Adipocyte (in vitro differentiated cells): Measurements from ENCODE around the gene COMMD1.

Experiments used
- DNase-seq: peaks from one replicate; pipeline ENCODE4 v3.0.0-alpha.2; 2015; ENCODE audit warnings: low read depth
- H3K27me3 ChIP-seq: replicated peaks from 2 replicates; pipeline ENCODE4 v1.7.0; 2013; ENCODE audit warnings: mild to moderate bottlenecking, low read length, moderate library complexity; ENCODE audit not compliant: control insufficient read depth, insufficient read depth
- H3K36me3 ChIP-seq: 2 replicates; pipeline ENCODE4 v1.7.0; 2013; ENCODE audit warnings: low read length, mild to moderate bottlenecking, moderate library complexity; ENCODE audit not compliant: control insufficient read depth, insufficient read depth, severe bottlenecking
- H3K4me1 ChIP-seq: 2 replicates; pipeline ENCODE4 v1.7.0; 2013; ENCODE audit warnings: mild to moderate bottlenecking, low read length, moderate library complexity; ENCODE audit not compliant: control insufficient read depth, insufficient read depth
- H3K4me3 ChIP-seq: 2 replicates; pipeline ENCODE4 v1.7.0; 2013; ENCODE audit warnings: mild to moderate bottlenecking, low read length, moderate library complexity
- H3K9ac ChIP-seq: 2 replicates; pipeline ENCODE4 v1.7.0; 2013; ENCODE audit warnings: mild to moderate bottlenecking, low read length, moderate library complexity
- H3K9me3 ChIP-seq: 2 replicates; pipeline ENCODE4 v1.7.0; 2013; ENCODE audit warnings: mild to moderate bottlenecking, low read length, moderate library complexity; ENCODE audit not compliant: control insufficient read depth

COMMD1 gene

GRCh38 chr2:61969376-61969775 is 63.9 kb downstream of the COMMD1 start:
- H3K9me3 ChIP-seq = no peaks in the 10 kb centered on the region
- no peaks in the 10 kb centered on the region for H3K27me3 ChIP-seq
- no peaks in the 10 kb centered on the region for H3K36me3 ChIP-seq
- peaks cover 5% of the 10 kb centered on the region for H3K4me1 ChIP-seq
- H3K9ac ChIP-seq = no peak overlapping the region
- no peak for DNase-seq
- no peak overlapping the region for H3K4me3 ChIP-seq

DNA sequence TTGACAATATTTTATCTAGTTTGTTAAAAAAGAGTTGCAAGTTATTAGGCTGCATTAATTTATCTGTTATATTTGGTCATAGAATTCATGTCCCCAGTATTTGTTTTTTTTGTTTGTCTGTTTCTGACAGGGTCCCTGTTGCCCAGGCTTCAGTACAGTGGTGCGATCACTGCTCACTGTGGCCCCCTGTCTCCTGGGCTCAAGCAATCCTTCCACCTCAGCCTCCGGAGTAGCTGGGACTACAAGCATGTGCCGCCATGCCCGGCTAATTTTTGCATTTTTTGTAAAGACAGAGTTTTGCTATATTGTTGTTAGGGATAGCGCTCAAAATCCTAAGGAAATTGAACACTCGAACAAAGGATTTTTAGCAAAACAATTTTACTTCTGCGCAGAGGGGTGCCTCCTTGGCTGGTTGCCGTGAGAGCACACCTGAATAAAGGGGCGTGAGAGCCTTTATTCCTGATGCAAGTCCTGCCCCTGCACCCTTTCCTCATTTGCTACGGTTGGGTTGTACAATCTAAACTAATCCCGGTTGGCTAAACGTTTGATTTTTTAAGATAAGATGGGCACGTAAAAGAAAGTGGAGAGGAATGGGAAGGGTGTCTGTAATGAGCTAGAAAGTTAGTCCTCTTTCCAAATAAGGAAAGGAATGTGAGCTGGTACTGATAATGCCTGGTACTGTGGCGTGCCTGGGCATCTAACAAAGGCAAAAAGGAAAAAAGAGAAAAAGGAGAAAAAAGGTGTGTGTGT is 65.5 kb downstream of the COMMD1 start:
- DNase-seq = no peak
- Histone ChIP-seq H3K9ac (no peak overlapping the region), H3K36me3 (no peaks in the 10 kb centered on the region), H3K9me3 (no peaks in the 10 kb centered on the region), H3K27me3 (no peaks in the 10 kb centered on the region), H3K4me1 (peaks cover 5% of the 10 kb centered on the region), H3K4me3 (no peak overlapping the region)

GRCh38 chr2:61978522-61978921 is 73.0 kb downstream of the COMMD1 start:
- Histone ChIP-seq H3K4me1 (no peaks in the 10 kb centered on the region), H3K9ac (no peak overlapping the region), H3K9me3 (peaks cover 3% of the 10 kb centered on the region), H3K4me3 (no peak overlapping the region), H3K27me3 (no peaks in the 10 kb centered on the region), H3K36me3 (no peaks in the 10 kb centered on the region)
- no peak for DNase-seq

- H3K36me3 ChIP-seq = no peaks in the 10 kb centered on the region
- no peak for DNase-seq
- peaks cover 3% of the 10 kb centered on the region for H3K9me3 ChIP-seq
- H3K9ac ChIP-seq = no peak overlapping the region
- H3K4me1 ChIP-seq = no peaks in the 10 kb centered on the region
- H3K27me3 ChIP-seq = no peaks in the 10 kb centered on the region
- H3K4me3 ChIP-seq = no peak overlapping the region
These were observed 75.3 kb downstream of the COMMD1 start for GRCh38 chr2:61980758-61981157.

DNA sequence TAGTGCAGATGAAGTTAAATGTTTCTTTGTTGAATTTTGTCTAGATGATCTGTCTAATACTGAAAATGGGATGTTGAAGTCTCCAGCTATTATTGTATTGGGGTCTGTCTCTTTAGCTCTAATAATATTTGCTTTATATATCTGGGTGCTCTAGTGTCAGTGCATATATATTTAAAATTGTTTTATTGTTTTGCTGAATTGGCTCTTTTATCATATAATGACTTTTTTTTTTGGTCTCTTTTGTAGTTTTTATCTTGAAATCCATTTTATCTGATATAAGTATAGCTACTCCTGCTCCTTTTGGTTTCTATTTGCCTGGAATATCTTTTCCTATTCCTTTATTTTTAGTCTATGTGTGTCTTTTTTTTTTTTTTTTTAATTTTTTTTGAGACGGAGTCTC is 79.2 kb downstream of the COMMD1 start:
- H3K9ac ChIP-seq = no peak overlapping the region
- no peak overlapping the region for H3K4me3 ChIP-seq
- H3K9me3 ChIP-seq = peaks cover 3% of the 10 kb centered on the region
- no peaks in the 10 kb centered on the region for H3K36me3 ChIP-seq
- DNase-seq = no peak
- H3K27me3 ChIP-seq = no peaks in the 10 kb centered on the region
- H3K4me1 ChIP-seq = no peaks in the 10 kb centered on the region

- no peak for DNase-seq
- Histone ChIP-seq H3K9me3 (no peaks in the 10 kb centered on the region), H3K4me1 (no peaks in the 10 kb centered on the region), H3K4me3 (no peak overlapping the region), H3K9ac (no peak overlapping the region), H3K36me3 (no peaks in the 10 kb centered on the region), H3K27me3 (no peaks in the 10 kb centered on the region)
These were observed 83.2 kb downstream of the COMMD1 start for GRCh38 chr2:61988462-61989366.

- no peak overlapping the region for H3K9ac ChIP-seq
- H3K36me3 ChIP-seq = no peaks in the 10 kb centered on the region
- no peaks in the 10 kb centered on the region for H3K27me3 ChIP-seq
- no peaks in the 10 kb centered on the region for H3K9me3 ChIP-seq
- DNase-seq = peak; percentile 70
- no peak overlapping the region for H3K4me3 ChIP-seq
- H3K4me1 ChIP-seq = no peaks in the 10 kb centered on the region
These were observed 88.0 kb downstream of the COMMD1 start for GRCh38 chr2:61993422-61994024.

DNA sequence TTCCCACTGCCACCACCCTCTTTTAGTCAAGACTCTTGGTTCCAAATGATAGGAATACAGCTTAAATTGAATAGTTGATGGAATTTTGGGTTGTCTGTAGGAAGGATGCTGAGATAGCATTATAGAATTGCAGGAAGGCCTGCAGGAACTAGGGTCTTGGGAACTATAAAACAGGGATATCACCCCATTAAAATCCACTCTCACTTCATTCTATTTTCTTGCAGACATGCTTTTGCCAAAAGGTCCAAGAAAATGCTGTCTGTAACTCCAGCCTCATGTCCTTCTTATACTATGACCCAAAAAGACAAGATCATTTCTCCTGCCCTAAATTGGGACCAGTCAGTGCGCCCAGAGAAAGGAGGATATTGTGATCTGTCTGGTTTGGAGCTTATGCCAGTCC is 89.1 kb downstream of the COMMD1 start:
- Histone ChIP-seq H3K4me1 (no peaks in the 10 kb centered on the region), H3K36me3 (no peaks in the 10 kb centered on the region), H3K9ac (no peak overlapping the region), H3K4me3 (no peak overlapping the region), H3K9me3 (no peaks in the 10 kb centered on the region), H3K27me3 (no peaks in the 10 kb centered on the region)
- no peak for DNase-seq

- Histone ChIP-seq H3K27me3 (no peaks in the 10 kb centered on the region), H3K9me3 (no peaks in the 10 kb centered on the region), H3K4me1 (no peaks in the 10 kb centered on the region), H3K9ac (no peak overlapping the region), H3K4me3 (no peak overlapping the region), H3K36me3 (no peaks in the 10 kb centered on the region)
- no peak for DNase-seq
These were observed 89.6 kb downstream of the COMMD1 start for GRCh38 chr2:61995065-61995464.

DNA sequence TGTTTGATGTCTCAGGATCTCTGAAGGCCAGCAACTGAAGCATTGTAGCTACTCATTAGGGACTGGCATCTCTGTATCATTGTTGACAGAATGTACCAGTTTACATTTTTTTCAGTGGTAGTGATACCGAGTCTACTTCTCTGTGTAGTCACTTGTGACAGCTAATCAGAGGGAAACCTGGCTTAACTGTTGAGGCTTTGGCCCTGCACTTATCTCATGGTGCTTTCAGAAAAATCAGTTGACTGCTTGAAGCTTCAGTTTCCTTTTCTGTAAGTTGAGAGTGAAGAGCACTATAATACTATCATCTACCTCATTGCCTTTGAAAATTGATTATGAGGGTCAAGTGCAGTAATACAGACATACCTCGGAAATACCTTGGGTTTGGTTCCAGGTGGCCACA is 90.0 kb downstream of the COMMD1 start:
- H3K9me3 ChIP-seq = no peaks in the 10 kb centered on the region
- H3K4me1 ChIP-seq = no peaks in the 10 kb centered on the region
- no peak for DNase-seq
- no peaks in the 10 kb centered on the region for H3K36me3 ChIP-seq
- no peak overlapping the region for H3K9ac ChIP-seq
- no peak overlapping the region for H3K4me3 ChIP-seq
- no peaks in the 10 kb centered on the region for H3K27me3 ChIP-seq

GRCh38 chr2:61998426-61998825 is 93.0 kb downstream of the COMMD1 start:
- H3K27me3 ChIP-seq = no peaks in the 10 kb centered on the region
- H3K36me3 ChIP-seq = no peaks in the 10 kb centered on the region
- H3K4me3 ChIP-seq = no peak overlapping the region
- H3K9me3 ChIP-seq = no peaks in the 10 kb centered on the region
- no peaks in the 10 kb centered on the region for H3K4me1 ChIP-seq
- no peak for DNase-seq
- no peak overlapping the region for H3K9ac ChIP-seq
